ENCODE results near the gene LHFPL6.

GRCh38 chr13:39418424-39418823 is 184.6 kb downstream of the LHFPL6 start:
- TF ChIP-seq BCLAF1 (IDR thresholded peaks at IDR 0.05; ENCODE audit: borderline replicate concordance in 1 of 2, control insufficient read depth in 1 of 2, low read depth in 2 of 2, low read length in 1 of 2) (no peak), CUX1 (CRISPR knock-in tag; IDR thresholded peaks at IDR 0.05) (no peak), EP300 (IDR thresholded peaks at IDR 0.05; ENCODE audit: low read length) (no peak)
